T47D (cell line): ENCODE data around the gene ZBTB38.

Experiments used
- DNase-seq, 2 experiments: peaks; one replicate each; pipeline versions ENCODE4 v3.0.0 to v3.0.0-alpha.2; 2011 to 2012; ENCODE audit warnings: low read depth in 1 of 2, low spot score in 1 of 2
- JUND ChIP-seq: IDR thresholded peaks from 2 replicates; pipeline ENCODE4 v1.6.1; 2012; ENCODE audit warnings: low read depth
- in situ Hi-C: cut with HindIII; loops from 2 replicates; pipeline ENCODE4 v1.10.0; 2016; ENCODE audit warnings: low sequenced_read_pairs, low pct_unique_long_range_greater_than_20kb

Gene ZBTB38

DNA sequence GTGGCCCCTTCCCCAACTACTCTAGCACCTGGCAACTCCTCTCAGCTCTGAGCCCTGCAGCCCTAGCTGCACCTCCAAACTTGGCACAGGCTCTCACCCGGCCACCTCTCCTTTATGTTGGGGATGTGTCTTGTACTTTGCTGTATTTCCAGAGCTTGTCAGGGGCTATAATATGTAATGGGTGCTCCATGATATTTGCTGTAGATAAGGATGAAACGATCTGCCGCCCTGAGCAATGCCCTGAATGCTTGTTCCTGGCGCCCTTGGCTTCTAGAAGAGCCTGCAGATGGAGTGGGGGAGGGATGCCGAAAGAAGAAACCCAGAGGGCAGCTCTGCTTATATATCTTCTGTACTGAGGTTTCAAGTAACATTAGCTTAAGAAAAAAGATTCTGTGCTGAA is 35.9 kb upstream of the ZBTB38 start:
- DNase-seq: no peak
- no peak for TF ChIP-seq JUND

DNA sequence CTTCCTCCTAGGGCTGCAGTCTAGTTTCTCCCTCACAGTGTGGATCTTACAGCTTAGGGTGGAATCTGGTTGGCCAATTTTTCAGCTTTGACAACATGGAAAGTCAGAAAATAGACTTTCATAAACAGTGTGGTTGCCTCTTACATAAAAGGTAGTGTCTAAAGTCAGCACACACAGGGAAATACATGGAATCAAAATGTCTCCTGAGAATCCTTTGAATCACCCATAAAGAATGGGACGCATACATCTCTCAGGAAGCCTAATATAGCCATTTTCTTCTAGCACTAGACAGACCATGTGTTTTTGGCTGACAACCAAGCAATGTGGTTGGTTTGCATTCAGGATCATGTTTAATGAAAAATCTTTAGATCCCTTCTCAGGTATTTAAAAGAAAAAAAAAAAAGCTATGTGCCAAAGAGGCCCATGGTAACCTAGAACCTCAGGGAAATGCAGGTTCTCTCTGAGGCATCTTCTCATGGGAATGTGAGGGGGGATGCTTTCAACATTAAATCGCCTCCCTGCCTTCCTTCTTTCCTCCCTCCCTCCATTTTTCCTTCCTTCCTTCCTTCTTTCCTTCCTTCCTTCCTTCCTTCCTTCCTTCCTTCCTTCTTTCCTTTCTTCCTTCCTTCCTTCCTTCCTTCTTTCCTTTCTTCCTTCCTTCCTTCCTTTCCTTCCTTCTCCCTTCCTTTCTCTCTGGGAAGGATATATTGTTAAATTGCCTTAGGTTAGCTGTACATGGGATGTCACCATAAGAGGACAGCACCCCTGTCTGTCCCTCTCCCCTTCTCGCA is 34.3 kb upstream of the ZBTB38 start:
- in situ Hi-C loops: no loop called here
- DNase-seq: no peak

More for the DNA sequence above, 35.9 kb upstream of the ZBTB38 start:
- in situ Hi-C loops: no loop called here

GRCh38 chr3:141334627-141335250 is 33.6 kb upstream of the ZBTB38 start:
- in situ Hi-C loops: no loop called here
- DNase-seq: no peak
- no peak for TF ChIP-seq JUND

More for the DNA sequence above, 34.3 kb upstream of the ZBTB38 start:
- no peak for TF ChIP-seq JUND

DNA sequence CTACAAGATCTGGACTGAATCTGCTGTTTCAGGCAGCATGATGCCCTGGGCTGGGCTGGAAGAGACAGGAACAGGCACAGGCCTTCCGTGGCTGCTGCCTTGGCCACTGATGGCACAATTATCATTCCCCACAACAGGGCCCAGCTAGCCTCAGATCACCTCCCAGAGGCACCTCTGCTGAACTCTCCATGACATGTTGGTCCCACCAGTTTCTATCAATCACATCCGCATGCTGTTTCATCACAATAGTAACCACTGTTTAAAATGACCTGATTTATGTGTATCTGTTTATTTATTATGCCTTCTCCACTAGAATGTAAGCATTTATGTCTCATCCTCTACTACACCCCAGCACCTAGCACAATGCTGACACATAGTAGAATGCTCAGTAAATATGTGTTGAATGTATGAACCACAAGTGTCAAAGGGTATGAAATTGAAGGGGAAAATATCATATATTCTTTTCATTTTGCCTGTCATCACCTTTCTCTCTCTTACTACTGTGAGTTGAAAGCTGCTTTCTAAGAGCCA is 32.7 kb upstream of the ZBTB38 start:
- TF ChIP-seq JUND: no peak
- in situ Hi-C loops: no loop called here
- no peak for DNase-seq

GRCh38 chr3:141336672-141337522 is 31.4 kb upstream of the ZBTB38 start:
- no peak for TF ChIP-seq JUND
- in situ Hi-C loops: no loop called here
- no peak for DNase-seq

- in situ Hi-C loops: no loop called here
- no peak for DNase-seq
- TF ChIP-seq JUND: no peak
Measured at GRCh38 chr3:141337523-141337854, 30.8 kb upstream of the ZBTB38 start.

GRCh38 chr3:141337991-141338390 is 30.3 kb upstream of the ZBTB38 start:
- DNase-seq: no peak
- in situ Hi-C loops: no loop called here
- TF ChIP-seq JUND: no peak

DNA sequence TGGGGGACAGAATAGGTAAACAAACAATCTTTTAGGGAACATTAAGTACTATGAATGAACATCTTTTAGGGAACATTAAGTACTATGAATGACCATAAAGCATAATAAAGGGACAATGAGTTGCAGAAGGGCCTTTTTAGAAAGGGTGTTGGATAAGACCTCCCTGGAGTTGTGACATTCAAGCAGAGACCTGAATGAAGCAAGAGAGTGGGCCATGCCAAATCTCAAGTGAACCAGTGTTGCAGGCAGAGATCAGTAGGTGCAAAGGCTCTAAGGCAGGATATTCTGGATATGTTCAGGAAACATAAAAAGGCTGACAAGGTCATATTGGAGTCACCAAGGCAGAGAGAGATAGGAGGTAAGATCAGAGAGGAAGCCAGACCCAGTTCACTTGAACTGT is 29.4 kb upstream of the ZBTB38 start:
- in situ Hi-C loops: no loop called here
- TF ChIP-seq JUND: no peak
- DNase-seq: no peak

- TF ChIP-seq JUND: no peak
- in situ Hi-C loops: no loop called here
Measured at GRCh38 chr3:141341536-141341935, 26.8 kb upstream of the ZBTB38 start.

GRCh38 chr3:141342386-141342785 is 25.9 kb upstream of the ZBTB38 start:
- no peak for DNase-seq
- in situ Hi-C loops: no loop called here
- TF ChIP-seq JUND: no peak

More at GRCh38 chr3:141341536-141341935, 26.8 kb upstream of the ZBTB38 start:
- no peak for DNase-seq

- TF ChIP-seq JUND: no peak
- in situ Hi-C loops: no loop called here
- no peak for DNase-seq
Measured at GRCh38 chr3:141343077-141343476, 25.2 kb upstream of the ZBTB38 start.

GRCh38 chr3:141343865-141344271 is 24.4 kb upstream of the ZBTB38 start:
- TF ChIP-seq JUND: no peak
- in situ Hi-C loops: no loop called here
- no peak for DNase-seq
